NB4 (cell line): Measurements from ENCODE around the gene FLNC.

ENCODE experiments used
- TF ChIP-seq, protein P1 (sequence below): IDR thresholded peaks from one replicate; pipeline ENCODE4 v1.5.1; 2012; ENCODE audit warnings: low read depth, low read length
- TF ChIP-seq, protein P2 (sequence below): IDR thresholded peaks from 2 replicates; pipeline ENCODE4 v1.6.1; 2011; ENCODE audit warnings: low read depth, low read length

DNA sequence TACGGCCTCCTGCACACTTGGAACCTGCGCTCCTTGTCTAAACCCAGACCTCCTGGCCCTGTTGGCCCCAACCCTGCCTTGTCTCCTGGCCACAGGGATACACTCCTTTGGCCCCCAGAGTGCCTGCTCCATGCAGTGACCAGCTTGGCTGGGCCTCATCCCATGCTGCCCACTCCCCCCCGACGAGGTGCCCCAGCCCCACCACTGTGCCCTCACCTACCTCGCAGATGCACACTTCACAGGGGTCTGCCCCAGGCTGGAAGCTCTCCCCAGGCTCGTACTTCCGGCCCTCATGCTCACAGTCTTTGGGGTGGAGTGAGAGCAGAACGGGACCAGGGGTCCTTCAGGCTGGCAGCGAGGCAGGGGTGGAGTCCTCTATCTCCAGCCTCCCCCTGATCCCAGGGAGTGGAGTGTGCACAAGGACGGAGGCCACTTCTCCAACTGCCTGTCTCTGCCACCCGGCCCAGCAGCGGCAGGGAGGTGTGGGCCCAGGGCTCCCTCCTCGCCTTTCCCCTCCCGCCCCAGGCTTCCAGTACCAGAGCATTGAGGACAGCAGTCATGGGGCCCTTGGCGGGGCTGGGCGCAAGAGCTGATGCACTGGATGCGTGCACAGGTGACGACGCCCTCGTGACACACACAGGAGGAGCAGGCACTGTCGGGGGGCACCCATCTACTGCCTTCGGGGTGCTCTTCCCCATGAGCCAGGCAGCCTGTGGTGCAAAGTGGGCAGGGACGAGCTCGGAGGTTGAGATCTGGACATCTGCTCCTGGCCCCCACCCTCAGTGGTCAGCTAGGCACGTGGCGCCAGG lies 54.6 kb downstream of the FLNC start:
- TF ChIP-seq, protein P1, sequence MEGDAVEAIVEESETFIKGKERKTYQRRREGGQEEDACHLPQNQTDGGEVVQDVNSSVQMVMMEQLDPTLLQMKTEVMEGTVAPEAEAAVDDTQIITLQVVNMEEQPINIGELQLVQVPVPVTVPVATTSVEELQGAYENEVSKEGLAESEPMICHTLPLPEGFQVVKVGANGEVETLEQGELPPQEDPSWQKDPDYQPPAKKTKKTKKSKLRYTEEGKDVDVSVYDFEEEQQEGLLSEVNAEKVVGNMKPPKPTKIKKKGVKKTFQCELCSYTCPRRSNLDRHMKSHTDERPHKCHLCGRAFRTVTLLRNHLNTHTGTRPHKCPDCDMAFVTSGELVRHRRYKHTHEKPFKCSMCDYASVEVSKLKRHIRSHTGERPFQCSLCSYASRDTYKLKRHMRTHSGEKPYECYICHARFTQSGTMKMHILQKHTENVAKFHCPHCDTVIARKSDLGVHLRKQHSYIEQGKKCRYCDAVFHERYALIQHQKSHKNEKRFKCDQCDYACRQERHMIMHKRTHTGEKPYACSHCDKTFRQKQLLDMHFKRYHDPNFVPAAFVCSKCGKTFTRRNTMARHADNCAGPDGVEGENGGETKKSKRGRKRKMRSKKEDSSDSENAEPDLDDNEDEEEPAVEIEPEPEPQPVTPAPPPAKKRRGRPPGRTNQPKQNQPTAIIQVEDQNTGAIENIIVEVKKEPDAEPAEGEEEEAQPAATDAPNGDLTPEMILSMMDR = no peak
- TF ChIP-seq, protein P2, sequence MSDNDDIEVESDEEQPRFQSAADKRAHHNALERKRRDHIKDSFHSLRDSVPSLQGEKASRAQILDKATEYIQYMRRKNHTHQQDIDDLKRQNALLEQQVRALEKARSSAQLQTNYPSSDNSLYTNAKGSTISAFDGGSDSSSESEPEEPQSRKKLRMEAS = no peak
